IMR-90 (cell line): ENCODE measurements around the gene CABYR. TPM values are rescaled to one million over a fixed set of nuclear protein-coding genes. Genes with fewer than 3 reads are reported as not detected.

ENCODE experiments used
- ATAC-seq: fragments of 200-7000 bp; cut with Tn5 transposase; 2 replicates; pipeline ENCODE4 v1.9.1; 2020; ENCODE audit warnings: low read depth, mild to moderate bottlenecking, moderate library complexity
- BruUV-seq: library from RNA; stranded (reverse); fragments of 400-500 nt; replicated peaks from 2 replicates; lab custom pipeline; 2021; lab: Mats Ljungman, UMichigan
- CTCF ChIA-PET: fragments of 300-600 bp; formaldehyde crosslinking; extraction: SDS; loops from one replicate; lab custom pipeline; 2021; ENCODE audit warnings: antibody characterized with exemption; lab: Yijun Ruan, JAX
- POLR2A ChIA-PET: fragments of 300-600 bp; sonication (Branson Sonifier 250); formaldehyde crosslinking; loops from one replicate; lab custom pipeline; 2022; ENCODE audit warnings: antibody characterized with exemption; ENCODE audit not compliant: unreplicated experiment; lab: Charles Lee
- DNase-seq: peaks from one replicate; pipeline ENCODE4 v3.0.0; 2013
- H2AFZ ChIP-seq: replicated peaks from 2 replicates; pipeline ENCODE3; 2013; ENCODE audit warnings: low read length, mild to moderate bottlenecking; ENCODE audit not compliant: poor library complexity
- H2AK5ac ChIP-seq: 2 replicates; pipeline ENCODE4 v1.6.1; 2013; ENCODE audit warnings: low read depth, low read length, inconsistent platforms
- H2AK9ac ChIP-seq: replicated peaks from 2 replicates; pipeline ENCODE3; 2013; ENCODE audit warnings: mild to moderate bottlenecking, low read depth, low read length, moderate library complexity; ENCODE audit not compliant: poor library complexity
- H2BK120ac ChIP-seq: 2 replicates; pipeline ENCODE4 v1.6.1; 2013; ENCODE audit warnings: low read depth, low read length, inconsistent platforms
- H2BK15ac ChIP-seq: 3 replicates; pipeline ENCODE4 v1.6.1; 2013; ENCODE audit warnings: low read depth, low read length, inconsistent platforms
- H2BK20ac ChIP-seq: 2 replicates; pipeline ENCODE4 v1.6.1; 2013; ENCODE audit warnings: low read depth, mild to moderate bottlenecking, inconsistent platforms, low read length, moderate library complexity
- H2BK5ac ChIP-seq: 2 replicates; pipeline ENCODE4 v1.6.1; 2013; ENCODE audit warnings: mild to moderate bottlenecking, low read depth, low read length, inconsistent platforms; ENCODE audit not compliant: poor library complexity, severe bottlenecking
- H3K14ac ChIP-seq: replicated peaks from 2 replicates; pipeline ENCODE4 v1.6.1; 2013; ENCODE audit warnings: low read depth, low read length, inconsistent platforms
- H3K18ac ChIP-seq: 2 replicates; pipeline ENCODE4 v1.6.1; 2013; ENCODE audit warnings: low read depth, low read length, control low read depth
- H3K23ac ChIP-seq: 2 replicates; pipeline ENCODE4 v1.6.1; 2013; ENCODE audit warnings: low read depth, low read length, inconsistent platforms
- H3K27ac ChIP-seq: 2 replicates; pipeline ENCODE4 v1.5.1; 2013; ENCODE audit warnings: mild to moderate bottlenecking, control low read depth, low read length; ENCODE audit not compliant: insufficient read depth
- H3K27me3 ChIP-seq: 2 replicates; pipeline ENCODE4 v1.6.1; 2013; ENCODE audit warnings: low read length; ENCODE audit not compliant: control insufficient read depth, insufficient read depth
- H3K36me3 ChIP-seq: 2 replicates; pipeline ENCODE4 v1.6.1; 2013; ENCODE audit warnings: low read length, mixed read lengths; ENCODE audit not compliant: control insufficient read depth, insufficient read depth
- H3K4ac ChIP-seq: 2 replicates; pipeline ENCODE4 v1.6.1; 2013; ENCODE audit warnings: low read depth, low read length, inconsistent platforms
- H3K4me1 ChIP-seq: 2 replicates; pipeline ENCODE4 v1.6.1; 2013; ENCODE audit warnings: low read length, mixed read lengths; ENCODE audit not compliant: control insufficient read depth, insufficient read depth
- H3K4me2 ChIP-seq: 2 replicates; pipeline ENCODE4 v1.6.1; 2013; ENCODE audit warnings: low read depth, mild to moderate bottlenecking, control low read depth, low read length, moderate library complexity
- H3K4me3 ChIP-seq: 2 replicates; pipeline ENCODE4 v1.5.1; 2013; ENCODE audit warnings: low read depth, mild to moderate bottlenecking, control low read depth, low read length, moderate library complexity; ENCODE audit not compliant: insufficient read depth
- H3K56ac ChIP-seq: 2 replicates; pipeline ENCODE4 v1.6.1; 2013; ENCODE audit warnings: low read length, inconsistent platforms; ENCODE audit not compliant: insufficient read depth; ENCODE audit errors: extremely low read depth
- H3K79me1 ChIP-seq, 2 experiments: 2 replicates each; pipeline ENCODE4 v1.6.1; 2013; ENCODE audit warnings: low read length in 2 of 2, inconsistent platforms in 1 of 2, low read depth in 1 of 2
- H3K9ac ChIP-seq: 2 replicates; pipeline ENCODE4 v1.6.1; 2013; ENCODE audit warnings: low read depth, low read length, control low read depth
- H3K9me1 ChIP-seq: 2 replicates; pipeline ENCODE4 v1.6.1; 2013; ENCODE audit warnings: low read length, inconsistent platforms; ENCODE audit not compliant: insufficient read depth
- H3K9me3 ChIP-seq: 2 replicates; pipeline ENCODE4 v1.6.1; 2013; ENCODE audit warnings: low read length; ENCODE audit not compliant: control insufficient read depth, insufficient read depth
- H4K20me1 ChIP-seq: 2 replicates; pipeline ENCODE4 v1.6.1; 2013; ENCODE audit warnings: low read length, inconsistent platforms; ENCODE audit not compliant: insufficient read depth
- H4K5ac ChIP-seq: 2 replicates; pipeline ENCODE4 v1.6.1; 2013; ENCODE audit warnings: mild to moderate bottlenecking, low read depth, low read length, control low read depth
- H4K8ac ChIP-seq, 2 experiments: 2 replicates each; pipeline ENCODE4 v1.6.1; 2013; ENCODE audit warnings: low read depth in 2 of 2, low read length in 2 of 2, control low read depth in 1 of 2, inconsistent platforms in 1 of 2
- H4K91ac ChIP-seq: 2 replicates; pipeline ENCODE4 v1.6.1; 2013; ENCODE audit warnings: low read depth, low read length, inconsistent platforms; ENCODE audit not compliant: insufficient read depth
- CEBPB ChIP-seq: IDR thresholded peaks from 2 replicates; pipeline ENCODE4 v1.6.1; 2012; ENCODE audit warnings: low read depth, low read length, improper control_type of control experiment
- CHD1 ChIP-seq: IDR thresholded peaks from 2 replicates; pipeline ENCODE4 v1.6.1; 2012; ENCODE audit warnings: low read depth, low read length, improper control_type of control experiment
- FOS ChIP-seq: fragments of 150-350 bp; IDR thresholded peaks from 2 replicates; pipeline ENCODE4 v1.6.1; 2016; ENCODE audit warnings: low read depth, low read length
- MAFK ChIP-seq: IDR thresholded peaks from 2 replicates; pipeline ENCODE4 v1.6.1; 2012; ENCODE audit warnings: low read depth, low read length, improper control_type of control experiment
- MAZ ChIP-seq: IDR thresholded peaks from 2 replicates; pipeline ENCODE4 v1.6.1; 2012; ENCODE audit warnings: low read depth, mild to moderate bottlenecking, low read length, improper control_type of control experiment, moderate library complexity, borderline replicate concordance
- MXI1 ChIP-seq: IDR thresholded peaks from 2 replicates; pipeline ENCODE4 v1.6.1; 2012; ENCODE audit warnings: low read depth, mild to moderate bottlenecking, low read length, moderate library complexity, borderline replicate concordance
- NFE2L2 ChIP-seq: fragments of 150-350 bp; IDR thresholded peaks from 2 replicates; pipeline ENCODE4 v1.6.1; 2016; ENCODE audit warnings: low read depth, mild to moderate bottlenecking, low read length
- RCOR1 ChIP-seq: IDR thresholded peaks from 2 replicates; pipeline ENCODE4 v1.6.1; 2012; ENCODE audit warnings: mild to moderate bottlenecking, low read length, improper control_type of control experiment; ENCODE audit not compliant: insufficient replicate concordance
- RFX5 ChIP-seq: IDR thresholded peaks from 2 replicates; pipeline ENCODE4 v1.8.0; 2012; ENCODE audit warnings: low read depth, mild to moderate bottlenecking, low read length, moderate library complexity
- SMC3 ChIP-seq: fragments of 150-350 bp; IDR thresholded peaks from 2 replicates; pipeline ENCODE4 v1.6.1; 2016; ENCODE audit warnings: low read depth, mild to moderate bottlenecking, antibody characterized with exemption, low read length, moderate library complexity
- USF2 ChIP-seq: fragments of 150-350 bp; IDR thresholded peaks from 2 replicates; pipeline ENCODE4 v1.6.1; 2017; ENCODE audit warnings: mild to moderate bottlenecking, antibody characterized with exemption, low read length, low read depth
- WGBS, 2 experiments: methylation state at CpG; one replicate each; pipeline versions ENCODE4 v1.1.5 to v1.1.7; 2013; ENCODE audit warnings: missing lambda C conversion rate in 2 of 2; ENCODE audit not compliant: insufficient read length in 1 of 2; ENCODE audit errors: extremely low coverage in 2 of 2; 5-methylcytosine and 5-hydroxymethylcytosine counted together
- dilution Hi-C: fragments of 300-500 bp; cut with HindIII; formaldehyde crosslinking; loops from one replicate; pipeline ENCODE4 v1.14.3; 2018; ENCODE audit warnings: low sequenced_read_pairs; ENCODE audit not compliant: unreplicated experiment
- in situ Hi-C: fragments of 300-500 bp; cut with MboI; formaldehyde crosslinking; loops from 3 replicates; pipeline ENCODE4 v1.14.3; 2019; ENCODE audit warnings: low sequenced_read_pairs, inconsistent platforms, mixed read lengths
- intact Hi-C: fragments of 100-400 bp; cut with micrococcal nuclease; formaldehyde crosslinking; loops from 2 replicates; pipeline ENCODE4 v1.10.0; 2022
- polyA plus RNA-seq, 3 experiments: library from polyadenylated mRNA; depleted of rRNA; stranded (reverse); fragments of >200 nt; gene quantifications; 2 replicates each; pipeline ENCODE4 v1.2.3, GENCODE V29; 2012; ENCODE audit warnings: low replicate concordance in 1 of 3
- total RNA-seq: library from RNA; depleted of rRNA; stranded (reverse); fragments of >200 nt; gene quantifications from 2 replicates; pipeline ENCODE4 v1.2.3, GENCODE V29; 2012
- TF ChIP-seq, protein P1 (sequence below): conservative IDR thresholded peaks from 2 replicates; pipeline ENCODE4 v1.5.1; 2012; ENCODE audit warnings: mild to moderate bottlenecking, low read depth, low read length, improper control_type of control experiment

CABYR gene
- total and polyA plus RNA-seq, 2 of the 4 experiments (the other 2 are of a cell fraction): 4.1 to 6.2 TPM

- Histone ChIP-seq H2AFZ (no peak overlapping the region), H2BK5ac (no peak overlapping the region), H3K27me3 (no peaks in the 10 kb centered on the region), H3K14ac (no peak overlapping the region), H3K18ac (no peak overlapping the region), H3K9me1 (peaks cover 10% of the 10 kb centered on the region), H3K9ac (no peak overlapping the region), H3K79me1 (peaks cover 6 to 12% of the 10 kb centered on the region in 2 experiments; a peak in 3 of 4 replicates), H3K56ac (no peak overlapping the region), H3K4me2 (no peak overlapping the region), H2AK9ac (no peak overlapping the region), H3K4me3 (no peak overlapping the region), H3K4ac (no peak overlapping the region), H4K5ac (no peak overlapping the region), H3K9me3 (no peaks in the 10 kb centered on the region), H3K27ac (no peak overlapping the region), H2BK15ac (no peak overlapping the region), H4K91ac (no peak overlapping the region), H3K23ac (no peak overlapping the region), H4K8ac (no peak overlapping the region), H3K36me3 (no peaks in the 10 kb centered on the region; the same call in 1 of the 2 replicates), H3K4me1 (peaks cover 5% of the 10 kb centered on the region), H4K20me1 (peaks cover 10% of the 10 kb centered on the region), H2AK5ac (peak overlapping the region; percentile 7; the same call in 1 of the 2 replicates), H2BK120ac (no peak overlapping the region), H2BK20ac (no peak overlapping the region)
- in situ Hi-C loops (no loop called here), dilution Hi-C loops (no loop called here), intact Hi-C loops (no loop called here)
- DNase-seq: no peak
- CTCF ChIA-PET: interaction anchor here (0.7 kb wide), 1 partner anchor 14 kb away, joined by 3 read pairs; no protein-coding TSS in a partner anchor
- TF ChIP-seq RCOR1 (no peak), MAFK (no peak), CHD1 (no peak), CEBPB (no peak), NFE2L2 (no peak), USF2 (no peak), MXI1 (no peak), RFX5 (no peak), FOS (no peak), MAZ (no peak), SMC3 (no peak)
- TF ChIP-seq, protein P1, sequence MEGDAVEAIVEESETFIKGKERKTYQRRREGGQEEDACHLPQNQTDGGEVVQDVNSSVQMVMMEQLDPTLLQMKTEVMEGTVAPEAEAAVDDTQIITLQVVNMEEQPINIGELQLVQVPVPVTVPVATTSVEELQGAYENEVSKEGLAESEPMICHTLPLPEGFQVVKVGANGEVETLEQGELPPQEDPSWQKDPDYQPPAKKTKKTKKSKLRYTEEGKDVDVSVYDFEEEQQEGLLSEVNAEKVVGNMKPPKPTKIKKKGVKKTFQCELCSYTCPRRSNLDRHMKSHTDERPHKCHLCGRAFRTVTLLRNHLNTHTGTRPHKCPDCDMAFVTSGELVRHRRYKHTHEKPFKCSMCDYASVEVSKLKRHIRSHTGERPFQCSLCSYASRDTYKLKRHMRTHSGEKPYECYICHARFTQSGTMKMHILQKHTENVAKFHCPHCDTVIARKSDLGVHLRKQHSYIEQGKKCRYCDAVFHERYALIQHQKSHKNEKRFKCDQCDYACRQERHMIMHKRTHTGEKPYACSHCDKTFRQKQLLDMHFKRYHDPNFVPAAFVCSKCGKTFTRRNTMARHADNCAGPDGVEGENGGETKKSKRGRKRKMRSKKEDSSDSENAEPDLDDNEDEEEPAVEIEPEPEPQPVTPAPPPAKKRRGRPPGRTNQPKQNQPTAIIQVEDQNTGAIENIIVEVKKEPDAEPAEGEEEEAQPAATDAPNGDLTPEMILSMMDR: no peak
- WGBS, 2 experiments: 98% methylated on average over 6 of the region's 9 CpGs; no CpG with 5 or more reads in 1 of the 2 experiments
- POLR2A ChIA-PET: no interaction called here
- ATAC-seq: no peak
- no TSS peak for BruUV-seq
These were observed 59.6 kb downstream of the CABYR start for GRCh38 chr18:24198461-24198860.
